GM18508 (cell line): Measurements from ENCODE around the gene LIX1.
"Not testable (repeated sequence)": the region's sequence is repeated elsewhere in the genome, so short reads cannot be mapped to it uniquely, and the experiment has no call there.

Experiments
- ATAC-seq: cut with Tn5 transposase; IDR thresholded peaks from one replicate; pipeline ENCODE4 v1.9.1; 2021; ENCODE audit warnings: moderate number of reproducible peaks; ENCODE audit not compliant: insufficient read depth, unreplicated experiment

LIX1 gene

DNA sequence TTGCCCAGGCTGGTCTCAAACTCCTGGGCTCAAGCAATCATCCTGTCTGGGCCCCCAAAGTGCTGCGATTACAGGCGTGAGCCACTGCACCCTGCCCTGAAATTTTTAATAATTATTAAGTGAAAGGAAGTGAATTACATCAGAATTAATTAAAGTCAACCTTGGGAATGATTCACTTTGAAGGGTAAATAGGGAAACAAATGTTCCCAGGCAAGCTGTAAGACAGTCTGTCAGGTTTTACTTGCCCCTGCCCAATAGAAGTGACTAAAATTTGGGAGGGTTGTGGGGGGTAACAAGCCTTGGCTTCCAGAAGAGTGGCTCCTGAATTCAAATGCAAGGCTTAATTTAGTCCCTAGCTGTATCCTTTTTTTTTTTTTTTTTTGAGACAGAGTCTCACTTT, 1.3 kb upstream of the LIX1 start:
- no peak for ATAC-seq

- no peak for ATAC-seq
Observed at GRCh38 chr5:97141539-97141938, 872 bp downstream of the LIX1 start.

- no peak for ATAC-seq
Observed at GRCh38 chr5:97141031-97141430, 1.4 kb downstream of the LIX1 start.

GRCh38 chr5:97140250-97140649, 2.2 kb downstream of the LIX1 start:
- not testable (repeated sequence) for ATAC-seq

DNA sequence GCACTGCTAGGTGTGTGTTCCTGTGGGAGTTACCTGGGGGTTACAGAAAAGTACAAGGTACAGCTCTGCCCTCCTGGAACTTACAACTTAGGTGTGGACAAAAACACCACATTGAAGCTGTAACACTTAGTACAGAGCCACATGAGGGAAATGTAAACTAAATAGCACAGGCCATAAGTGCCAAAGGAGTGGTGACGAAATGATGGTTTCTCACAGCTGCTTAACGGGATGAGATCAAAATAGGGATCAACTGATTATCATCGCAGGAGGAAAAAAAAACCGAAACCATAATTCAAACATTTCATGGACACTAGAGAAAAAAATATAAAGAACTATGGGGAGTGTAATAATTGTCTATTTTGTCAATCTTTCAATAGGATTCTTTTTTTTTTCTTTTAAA, 5.9 kb downstream of the LIX1 start:
- ATAC-seq = no peak

- no peak for ATAC-seq
Observed at GRCh38 chr5:97135868-97136267, 6.5 kb downstream of the LIX1 start.

DNA sequence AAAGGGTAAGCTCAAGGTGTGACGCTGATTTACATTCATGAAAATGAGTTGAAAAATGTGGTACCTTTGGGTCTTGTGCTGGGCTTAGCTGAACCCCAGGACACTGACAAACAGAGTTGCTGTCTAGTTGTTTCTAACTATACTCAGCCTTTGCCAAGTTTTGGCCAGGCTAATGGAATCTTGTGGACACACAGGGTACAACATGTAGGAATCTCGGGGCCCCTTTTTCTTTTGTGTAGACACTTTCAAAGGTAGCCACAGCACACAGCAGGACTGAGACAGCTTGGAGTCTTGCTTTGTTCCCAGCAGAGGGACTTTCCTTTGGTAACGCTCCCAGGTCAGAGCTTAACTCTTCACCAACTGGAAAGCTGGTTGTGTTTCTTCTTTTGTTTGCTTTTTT, 7.8 kb downstream of the LIX1 start:
- no peak for ATAC-seq

DNA sequence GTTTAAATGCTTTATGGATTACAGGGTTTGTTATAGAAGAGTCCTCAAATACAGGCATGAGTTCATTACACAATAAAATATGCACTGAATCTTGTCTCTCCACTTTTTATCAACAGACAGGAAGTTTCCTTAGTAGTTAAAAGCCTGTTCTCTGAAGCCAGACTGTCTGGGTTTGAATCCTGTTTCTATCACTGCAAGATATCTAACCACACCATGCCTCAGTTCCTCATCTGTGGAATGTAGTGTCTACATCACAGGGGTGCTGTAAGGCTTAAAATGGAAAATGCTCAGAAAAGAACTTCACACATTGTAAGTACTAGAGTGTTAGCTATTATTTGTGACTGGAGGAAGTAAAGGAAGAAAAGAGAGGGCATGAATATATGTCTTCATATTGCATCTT, 9.3 kb downstream of the LIX1 start:
- ATAC-seq = no peak

DNA sequence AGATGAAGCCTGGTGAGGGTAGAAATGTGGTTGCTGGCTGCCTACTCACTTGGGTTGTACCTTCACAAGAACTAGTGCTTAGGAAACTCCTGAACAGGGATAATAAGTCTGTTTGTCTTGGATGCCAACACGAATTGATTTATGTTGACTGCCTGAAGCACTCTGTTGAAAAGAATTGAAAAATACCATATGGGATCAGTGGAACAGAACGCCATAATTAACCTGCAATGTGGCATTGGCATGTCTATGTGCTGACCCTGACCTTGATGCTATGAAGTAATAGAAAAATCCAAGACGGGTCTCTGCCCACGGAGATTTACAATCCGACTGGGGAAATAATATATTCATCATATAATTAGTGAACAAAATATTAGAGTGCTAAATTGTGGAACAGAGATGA, 10.5 kb downstream of the LIX1 start:
- no peak for ATAC-seq

DNA sequence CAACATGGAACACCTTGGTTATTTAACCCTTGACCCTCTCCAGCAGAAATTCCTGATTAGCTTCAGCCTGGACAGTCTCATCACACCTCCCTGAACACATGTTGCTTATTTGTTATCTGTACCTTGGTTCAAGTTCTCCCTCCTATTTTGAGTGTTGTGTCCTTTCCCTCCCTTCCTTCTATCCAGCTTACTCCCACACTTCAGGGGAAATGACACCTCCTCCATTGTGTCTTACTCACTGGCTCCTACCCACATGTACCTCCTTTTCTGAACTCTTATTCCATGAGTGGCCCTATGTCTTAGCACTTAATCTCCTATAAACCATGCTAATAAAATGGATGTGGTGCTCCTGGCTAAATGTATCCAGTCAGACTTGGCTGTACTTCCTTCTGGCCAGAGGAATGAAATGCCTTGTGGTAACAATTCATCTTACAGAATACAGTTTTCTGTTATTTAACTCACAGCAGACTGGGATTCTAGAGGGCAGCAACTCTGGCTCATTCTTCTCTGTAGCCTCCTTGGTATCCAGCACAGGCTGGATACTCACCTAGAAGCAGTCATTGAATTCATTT, 11.2 kb downstream of the LIX1 start:
- no peak for ATAC-seq

- no peak for ATAC-seq
Observed at GRCh38 chr5:97127727-97128126, 14.7 kb downstream of the LIX1 start.

GRCh38 chr5:97125125-97125683, 17.2 kb downstream of the LIX1 start:
- ATAC-seq = no peak

DNA sequence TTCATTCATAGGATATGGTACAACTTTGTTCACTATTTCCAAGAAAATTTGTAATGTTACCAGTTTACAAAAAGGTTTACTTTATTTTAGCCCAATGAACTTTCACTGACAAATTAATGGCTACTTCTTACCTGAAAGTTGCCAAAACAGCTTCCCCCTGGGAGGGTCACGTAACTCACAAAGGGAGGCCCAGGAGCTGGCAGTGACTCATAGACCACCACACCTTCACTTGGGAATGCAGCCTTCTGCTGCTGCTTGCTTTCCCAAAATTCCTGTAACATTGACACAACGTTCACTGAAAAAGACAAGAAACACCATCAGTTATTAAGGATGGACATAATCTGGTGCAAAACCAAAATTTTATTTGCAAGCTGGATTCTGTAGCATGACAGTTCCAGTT, 18.1 kb downstream of the LIX1 start:
- no peak for ATAC-seq

DNA sequence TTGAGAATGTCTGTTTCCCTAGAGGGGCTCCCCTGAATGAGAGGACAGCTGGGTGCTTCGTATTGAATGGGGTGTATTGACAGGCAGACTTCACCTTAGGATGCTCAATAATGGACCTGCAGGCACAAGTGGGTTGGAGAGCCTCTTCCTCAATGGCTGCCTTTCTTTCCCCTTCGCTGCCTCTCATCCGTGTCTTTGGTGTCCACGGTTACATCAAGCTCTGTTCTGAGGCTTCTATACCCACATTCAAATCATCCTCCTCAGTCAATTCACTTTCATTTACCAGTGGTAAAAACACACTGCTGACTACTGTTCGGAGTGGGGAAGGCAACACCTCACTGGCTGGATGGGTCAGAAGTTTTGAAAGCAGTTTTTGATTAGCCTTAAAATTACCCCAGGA, 20.6 kb downstream of the LIX1 start:
- no peak for ATAC-seq

GRCh38 chr5:97120195-97120594, 22.2 kb downstream of the LIX1 start:
- ATAC-seq = no peak

- ATAC-seq = no peak
Observed at GRCh38 chr5:97119007-97119390, 23.4 kb downstream of the LIX1 start.

DNA sequence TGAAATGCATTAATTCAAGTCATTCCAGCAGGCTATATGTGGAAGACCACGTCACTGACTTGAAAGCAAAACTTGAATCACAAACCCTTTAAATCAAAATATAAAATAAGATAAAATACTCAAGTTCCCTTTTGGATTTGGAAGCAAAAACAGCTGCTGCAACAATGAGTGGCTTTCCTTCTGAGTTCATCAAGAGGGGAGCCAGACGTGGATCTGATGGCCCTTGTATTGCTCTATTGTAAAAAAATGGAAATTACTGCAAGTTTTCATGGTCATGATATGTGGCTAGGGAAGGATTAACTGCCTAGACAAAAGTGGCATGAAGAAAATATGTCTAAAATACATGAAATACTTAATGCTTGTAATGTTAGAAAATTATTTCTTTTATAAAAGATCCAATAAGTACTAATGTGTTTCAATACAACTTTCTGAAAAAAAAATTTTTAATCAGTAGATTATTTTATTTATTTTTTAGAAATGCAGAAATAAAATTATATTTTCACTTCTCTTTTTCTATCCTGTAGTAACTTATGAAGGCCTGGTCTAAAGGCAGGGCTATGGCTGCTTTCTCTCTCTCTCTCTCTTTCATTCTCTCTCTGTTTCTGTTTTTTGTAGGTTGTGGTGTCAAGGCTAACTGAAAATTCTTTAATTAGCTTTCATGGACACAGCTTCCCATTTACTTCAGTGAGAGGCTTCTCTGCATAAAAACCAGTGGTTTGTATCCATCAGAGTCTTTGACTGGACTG, 24.0 kb downstream of the LIX1 start:
- no peak for ATAC-seq

DNA sequence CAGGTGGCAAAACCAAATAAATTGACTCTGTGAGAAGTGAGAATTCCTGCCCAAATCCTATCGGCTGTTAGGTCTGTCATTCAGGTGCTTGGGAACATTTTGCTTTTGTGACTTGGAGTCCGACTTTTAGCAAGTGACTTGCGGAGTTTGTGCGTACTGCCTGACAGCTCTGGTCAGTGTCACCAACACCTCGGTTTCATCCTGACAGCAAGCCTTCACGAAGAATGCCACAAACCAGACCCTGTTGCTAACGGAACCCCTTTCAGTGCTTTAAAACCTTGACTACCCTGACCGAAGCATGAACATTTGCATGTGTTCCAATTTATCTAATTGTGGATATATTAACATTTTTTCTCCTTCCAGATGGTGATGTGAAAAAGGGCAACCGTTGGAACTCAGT, 26.5 kb downstream of the LIX1 start:
- no peak for ATAC-seq

GRCh38 chr5:97112230-97112629, 30.2 kb downstream of the LIX1 start:
- ATAC-seq = no peak

GRCh38 chr5:97111616-97112015, 30.8 kb downstream of the LIX1 start:
- no peak for ATAC-seq

DNA sequence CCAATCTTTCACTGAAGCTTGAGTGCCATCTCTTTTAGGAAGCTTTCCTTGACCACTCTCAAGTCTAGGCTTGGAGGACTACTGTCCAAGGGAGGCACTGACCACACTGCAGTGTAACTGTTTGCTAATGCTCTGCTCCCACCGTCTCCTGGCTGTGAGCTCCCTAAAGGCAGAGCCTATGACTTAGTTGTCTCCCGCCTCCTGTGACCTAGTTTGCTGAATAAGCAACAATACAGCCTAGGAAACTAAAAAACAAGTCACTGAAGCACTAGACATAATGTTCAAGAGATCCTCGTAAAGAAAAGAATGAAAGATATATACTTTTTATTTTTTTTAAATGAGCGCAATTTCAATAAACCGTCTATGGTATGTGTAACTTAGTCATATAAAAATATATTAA, 31.4 kb downstream of the LIX1 start:
- ATAC-seq = no peak

- ATAC-seq = no peak
Observed at GRCh38 chr5:97107318-97107717, 35.1 kb downstream of the LIX1 start.
